A549 (cell line): ENCODE results near the gene PDE1C.

ENCODE experiments used
- EHMT2 ChIP-seq: fragments of 200-600 bp; sonication (generic); IDR thresholded peaks from 2 replicates; pipeline ENCODE4 v1.6.1; 2016; ENCODE audit warnings: antibody characterized with exemption, low read depth, mild to moderate bottlenecking, moderate library complexity
- JUN ChIP-seq, 2 experiments: fragments of >200 bp; sonication (Bioruptor Twin); formaldehyde crosslinking; IDR thresholded peaks; 2 replicates in 1 of 2; 3 replicates in 1 of 2; pipeline ENCODE4 v1.6.1; 2016 to 2017
- JUNB ChIP-seq: fragments of >200 bp; sonication (Bioruptor Twin); formaldehyde crosslinking; IDR thresholded peaks from 2 replicates; pipeline ENCODE4 v1.6.1; 2016
- POLR2A ChIP-seq: IDR thresholded peaks from 2 replicates; pipeline ENCODE4 v1.6.1; 2012; ENCODE audit warnings: mild to moderate bottlenecking, low read length
- TFCP2L1 ChIP-seq: fragments of 250-450 bp; sonication (Bioruptor Pico); IDR thresholded peaks from 2 replicates; pipeline ENCODE4 v1.5.0; 2021; ENCODE audit warnings: mild to moderate bottlenecking
- TF ChIP-seq, protein P1 (sequence below): fragments of 200-600 bp; sonication (generic); IDR thresholded peaks from 2 replicates; pipeline ENCODE4 v1.6.1; 2016; ENCODE audit warnings: antibody characterized with exemption, mild to moderate bottlenecking, moderate library complexity
- TF ChIP-seq, protein P2 (sequence below): fragments of >200 bp; sonication (Bioruptor Twin); formaldehyde crosslinking; IDR thresholded peaks from 3 replicates; pipeline ENCODE4 v1.6.1; 2016
- TF ChIP-seq, protein P3 (sequence below): fragments of >200 bp; sonication (Bioruptor Twin); formaldehyde crosslinking; IDR thresholded peaks from 3 replicates; pipeline ENCODE4 v1.5.1; 2016
- TF ChIP-seq, protein P4 (sequence below): IDR thresholded peaks from 2 replicates; pipeline ENCODE4 v1.6.1; 2012

DNA sequence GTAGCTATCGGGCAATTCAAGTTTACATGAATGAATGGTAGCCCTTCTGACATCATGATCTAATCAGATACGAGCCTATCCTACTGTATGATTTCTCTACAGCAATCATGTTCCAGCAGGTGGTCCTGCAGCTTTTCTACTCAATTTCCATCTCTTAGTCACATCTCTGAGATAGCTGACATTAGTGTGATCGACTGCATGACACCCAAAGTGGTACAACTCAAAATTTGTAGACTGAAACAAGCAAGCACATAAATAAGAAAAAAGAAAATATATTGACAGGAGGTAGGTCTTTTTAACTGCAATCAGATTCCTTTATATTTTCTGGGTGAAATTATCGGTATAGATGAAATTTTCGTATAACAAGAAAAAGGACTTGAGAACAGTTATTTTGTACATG, 251.2 kb downstream of the PDE1C start:
- no peak for TF ChIP-seq JUNB
- TF ChIP-seq, protein P1, sequence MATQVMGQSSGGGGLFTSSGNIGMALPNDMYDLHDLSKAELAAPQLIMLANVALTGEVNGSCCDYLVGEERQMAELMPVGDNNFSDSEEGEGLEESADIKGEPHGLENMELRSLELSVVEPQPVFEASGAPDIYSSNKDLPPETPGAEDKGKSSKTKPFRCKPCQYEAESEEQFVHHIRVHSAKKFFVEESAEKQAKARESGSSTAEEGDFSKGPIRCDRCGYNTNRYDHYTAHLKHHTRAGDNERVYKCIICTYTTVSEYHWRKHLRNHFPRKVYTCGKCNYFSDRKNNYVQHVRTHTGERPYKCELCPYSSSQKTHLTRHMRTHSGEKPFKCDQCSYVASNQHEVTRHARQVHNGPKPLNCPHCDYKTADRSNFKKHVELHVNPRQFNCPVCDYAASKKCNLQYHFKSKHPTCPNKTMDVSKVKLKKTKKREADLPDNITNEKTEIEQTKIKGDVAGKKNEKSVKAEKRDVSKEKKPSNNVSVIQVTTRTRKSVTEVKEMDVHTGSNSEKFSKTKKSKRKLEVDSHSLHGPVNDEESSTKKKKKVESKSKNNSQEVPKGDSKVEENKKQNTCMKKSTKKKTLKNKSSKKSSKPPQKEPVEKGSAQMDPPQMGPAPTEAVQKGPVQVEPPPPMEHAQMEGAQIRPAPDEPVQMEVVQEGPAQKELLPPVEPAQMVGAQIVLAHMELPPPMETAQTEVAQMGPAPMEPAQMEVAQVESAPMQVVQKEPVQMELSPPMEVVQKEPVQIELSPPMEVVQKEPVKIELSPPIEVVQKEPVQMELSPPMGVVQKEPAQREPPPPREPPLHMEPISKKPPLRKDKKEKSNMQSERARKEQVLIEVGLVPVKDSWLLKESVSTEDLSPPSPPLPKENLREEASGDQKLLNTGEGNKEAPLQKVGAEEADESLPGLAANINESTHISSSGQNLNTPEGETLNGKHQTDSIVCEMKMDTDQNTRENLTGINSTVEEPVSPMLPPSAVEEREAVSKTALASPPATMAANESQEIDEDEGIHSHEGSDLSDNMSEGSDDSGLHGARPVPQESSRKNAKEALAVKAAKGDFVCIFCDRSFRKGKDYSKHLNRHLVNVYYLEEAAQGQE: no peak
- no peak for TF ChIP-seq EHMT2
- TF ChIP-seq, protein P2, sequence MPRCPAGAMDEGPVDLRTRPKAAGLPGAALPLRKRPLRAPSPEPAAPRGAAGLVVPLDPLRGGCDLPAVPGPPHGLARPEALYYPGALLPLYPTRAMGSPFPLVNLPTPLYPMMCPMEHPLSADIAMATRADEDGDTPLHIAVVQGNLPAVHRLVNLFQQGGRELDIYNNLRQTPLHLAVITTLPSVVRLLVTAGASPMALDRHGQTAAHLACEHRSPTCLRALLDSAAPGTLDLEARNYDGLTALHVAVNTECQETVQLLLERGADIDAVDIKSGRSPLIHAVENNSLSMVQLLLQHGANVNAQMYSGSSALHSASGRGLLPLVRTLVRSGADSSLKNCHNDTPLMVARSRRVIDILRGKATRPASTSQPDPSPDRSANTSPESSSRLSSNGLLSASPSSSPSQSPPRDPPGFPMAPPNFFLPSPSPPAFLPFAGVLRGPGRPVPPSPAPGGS: no peak
- TF ChIP-seq POLR2A: no peak
- TF ChIP-seq JUN (IDR thresholded peaks at IDR 0.05): no peak
- TF ChIP-seq, protein P3, sequence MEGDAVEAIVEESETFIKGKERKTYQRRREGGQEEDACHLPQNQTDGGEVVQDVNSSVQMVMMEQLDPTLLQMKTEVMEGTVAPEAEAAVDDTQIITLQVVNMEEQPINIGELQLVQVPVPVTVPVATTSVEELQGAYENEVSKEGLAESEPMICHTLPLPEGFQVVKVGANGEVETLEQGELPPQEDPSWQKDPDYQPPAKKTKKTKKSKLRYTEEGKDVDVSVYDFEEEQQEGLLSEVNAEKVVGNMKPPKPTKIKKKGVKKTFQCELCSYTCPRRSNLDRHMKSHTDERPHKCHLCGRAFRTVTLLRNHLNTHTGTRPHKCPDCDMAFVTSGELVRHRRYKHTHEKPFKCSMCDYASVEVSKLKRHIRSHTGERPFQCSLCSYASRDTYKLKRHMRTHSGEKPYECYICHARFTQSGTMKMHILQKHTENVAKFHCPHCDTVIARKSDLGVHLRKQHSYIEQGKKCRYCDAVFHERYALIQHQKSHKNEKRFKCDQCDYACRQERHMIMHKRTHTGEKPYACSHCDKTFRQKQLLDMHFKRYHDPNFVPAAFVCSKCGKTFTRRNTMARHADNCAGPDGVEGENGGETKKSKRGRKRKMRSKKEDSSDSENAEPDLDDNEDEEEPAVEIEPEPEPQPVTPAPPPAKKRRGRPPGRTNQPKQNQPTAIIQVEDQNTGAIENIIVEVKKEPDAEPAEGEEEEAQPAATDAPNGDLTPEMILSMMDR: no peak
- TF ChIP-seq, protein P4, sequence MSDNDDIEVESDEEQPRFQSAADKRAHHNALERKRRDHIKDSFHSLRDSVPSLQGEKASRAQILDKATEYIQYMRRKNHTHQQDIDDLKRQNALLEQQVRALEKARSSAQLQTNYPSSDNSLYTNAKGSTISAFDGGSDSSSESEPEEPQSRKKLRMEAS: no peak
- TF ChIP-seq TFCP2L1 (CRISPR knock-in tag): no peak
